Erythroblast (primary cell): ENCODE measurements around the gene AFDN.

ENCODE experiments used
- GATA1 ChIP-seq: IDR thresholded peaks from 2 replicates; pipeline ENCODE4 v1.6.1; 2011; ENCODE audit warnings: low read depth, mild to moderate bottlenecking, control low read depth, low read length, moderate library complexity
- POLR2A ChIP-seq: IDR thresholded peaks from 2 replicates; pipeline ENCODE4 v1.6.1; 2011; ENCODE audit warnings: mild to moderate bottlenecking, low read length

DNA sequence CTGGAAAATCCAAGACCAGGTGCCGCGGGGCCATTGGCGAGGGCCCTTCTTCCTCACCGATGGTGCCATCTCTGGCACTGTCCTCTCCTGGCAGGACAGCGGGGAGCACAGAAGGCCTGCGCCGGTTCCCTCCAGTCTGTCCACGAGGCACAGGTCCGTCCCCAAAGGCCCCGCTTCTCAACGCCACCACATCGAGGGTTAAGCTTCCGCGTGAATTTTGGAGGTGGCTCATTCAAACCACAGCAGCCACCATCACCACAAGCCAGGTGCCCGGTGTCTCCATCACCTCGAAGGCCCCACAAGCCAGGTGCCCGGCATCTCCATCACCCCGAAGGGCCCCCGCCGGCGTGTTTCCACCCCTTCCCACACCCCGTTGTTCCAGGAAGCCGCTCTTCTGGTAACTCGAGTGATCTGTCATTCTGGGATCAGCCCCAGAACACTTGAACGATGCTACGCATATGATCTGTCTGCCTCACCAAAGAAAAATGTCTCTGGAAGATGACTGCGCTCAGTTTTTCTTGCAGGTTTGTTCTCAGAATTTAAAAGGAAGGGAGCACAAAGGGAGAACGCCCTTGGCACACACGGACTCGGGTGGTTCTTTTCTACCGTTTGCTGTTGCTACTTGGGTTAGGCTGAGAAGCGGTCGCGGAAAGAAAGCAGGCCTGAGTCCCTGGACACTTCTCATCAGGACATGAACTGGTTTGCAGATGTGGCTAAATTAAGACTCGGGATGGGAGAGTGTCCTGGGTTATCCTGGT lies 160.9 kb downstream of the AFDN start:
- no peak for TF ChIP-seq POLR2A
- TF ChIP-seq GATA1 = no peak
